Fibroblast of lung (primary cell): Measurements from ENCODE around the gene JMJD7. TPM values are rescaled to one million over a fixed set of nuclear protein-coding genes. Genes with fewer than 3 reads are reported as not detected.

Experiments used
- DNase-seq, 2 donors: peaks; one replicate each; pipeline versions ENCODE4 v3.0.0 to v3.0.0-alpha.2; 2010; ENCODE audit warnings: low read depth in 2 of 2
- H2AFZ ChIP-seq: 2 replicates; pipeline ENCODE4 v1.5.1; 2012; ENCODE audit warnings: low read length, control low read depth, inconsistent platforms
- H3K27ac ChIP-seq: 2 replicates; pipeline ENCODE4 v1.5.1; 2011; ENCODE audit warnings: low read length, control low read depth; ENCODE audit not compliant: insufficient read depth
- H3K27me3 ChIP-seq: 2 replicates; pipeline ENCODE4 v1.5.1; 2011; ENCODE audit warnings: mild to moderate bottlenecking, low read length; ENCODE audit not compliant: control insufficient read depth, insufficient read depth
- H3K36me3 ChIP-seq: 2 replicates; pipeline ENCODE4 v1.5.1; 2011; ENCODE audit warnings: low read length; ENCODE audit not compliant: control insufficient read depth, insufficient read depth
- H3K4me1 ChIP-seq: 2 replicates; pipeline ENCODE4 v1.5.1; 2011; ENCODE audit warnings: low read length; ENCODE audit not compliant: control insufficient read depth, insufficient read depth; ENCODE audit errors: extremely low read depth
- H3K4me2 ChIP-seq: 2 replicates; pipeline ENCODE4 v1.5.1; 2011; ENCODE audit warnings: low read length, control low read depth; ENCODE audit not compliant: insufficient read depth; ENCODE audit errors: extremely low read depth
- H3K4me3 ChIP-seq, 4 experiments: fragments of 200-600 bp in 1 of 4; sonication (generic) in 1 of 4; replicated peaks in 1 of 4; 2 replicates each; pipeline ENCODE4 v1.5.1; 2011 to 2016; ENCODE audit warnings: low read length in 4 of 4, low read depth in 3 of 4, mild to moderate bottlenecking in 3 of 4, control low read depth in 2 of 4, inconsistent platforms in 1 of 4, mixed read lengths in 1 of 4; ENCODE audit not compliant: insufficient read depth in 1 of 4; ENCODE audit errors: control extremely low read depth in 1 of 4
- H3K79me2 ChIP-seq: 2 replicates; pipeline ENCODE4 v1.5.1; 2012; ENCODE audit warnings: mild to moderate bottlenecking, low read length, inconsistent platforms; ENCODE audit not compliant: control insufficient read depth, insufficient read depth
- H3K9ac ChIP-seq: 2 replicates; pipeline ENCODE4 v1.5.1; 2011; ENCODE audit warnings: mild to moderate bottlenecking, low read length, control low read depth; ENCODE audit not compliant: insufficient read depth
- H3K9me3 ChIP-seq: 2 replicates; pipeline ENCODE4 v1.5.1; 2012; ENCODE audit warnings: low read depth, low read length; ENCODE audit not compliant: control insufficient read depth, insufficient read depth
- H4K20me1 ChIP-seq: 2 replicates; pipeline ENCODE4 v1.5.1; 2011; ENCODE audit warnings: low read length; ENCODE audit not compliant: control insufficient read depth, insufficient read depth; ENCODE audit errors: extremely low read depth
- CTCF ChIP-seq, 2 donors: IDR thresholded peaks in 1 of 2; conservative IDR thresholded peaks in 1 of 2; 1 replicate in 1 of 2; 2 replicates in 1 of 2; pipeline ENCODE4 v1.5.1; 2011 to 2012; ENCODE audit warnings: low read length in 2 of 2, control low read depth in 1 of 2, inconsistent platforms in 1 of 2, low read depth in 1 of 2, mild to moderate bottlenecking in 1 of 2
- EZH2 ChIP-seq: IDR thresholded peaks from 2 replicates; pipeline ENCODE4 v1.5.1; 2012; ENCODE audit warnings: low read length, control low read depth, mild to moderate bottlenecking; ENCODE audit errors: missing control alignments
- polyA plus RNA-seq, 2 donors: library from polyadenylated mRNA; depleted of rRNA in 1 of 2; stranded (reverse) in 1 of 2; unstranded in 1 of 2; fragments of >200 nt; gene quantifications; 2 replicates each; pipeline ENCODE4 v1.2.1, GENCODE V29; 2011 to 2012; ENCODE audit warnings: missing spikeins in 1 of 2
- total RNA-seq: library from RNA; depleted of rRNA; stranded (reverse); fragments of >200 nt; gene quantifications from 2 replicates; pipeline ENCODE4 v1.2.1, GENCODE V29; 2014

The JMJD7 gene
- total and polyA plus RNA-seq, 2 donors (not counting 1 experiment from before 2014, with no cell fraction given), result 2.2 to 4.0 TPM

GRCh38 chr15:41856262-41856661 lies 28.4 kb downstream of the JMJD7 start:
- Histone ChIP-seq H3K4me1 (no peaks in the 10 kb centered on the region), H3K9me3 (no peaks in the 10 kb centered on the region), H3K4me3 (no peak overlapping the region), H3K9ac (no peak overlapping the region), H3K27ac (no peak overlapping the region), H3K27me3 (no peaks in the 10 kb centered on the region), H3K36me3 (no peaks in the 10 kb centered on the region), H2AFZ (no peak overlapping the region), H4K20me1 (no peaks in the 10 kb centered on the region), H3K4me2 (no peak overlapping the region), H3K79me2 (no peaks in the 10 kb centered on the region)
- DNase-seq, result no peak
- TF ChIP-seq CTCF (conservative IDR thresholded peaks at IDR 0.05 in 1 of 2, IDR thresholded peaks at IDR 0.05 in 1 of 2; ENCODE audit: low read depth in 1 of 2, low read length in 2 of 2) (no peak), EZH2 (no peak)

- no peaks in the 10 kb centered on the region for H4K20me1 ChIP-seq
- H2AFZ ChIP-seq, result no peak overlapping the region
- H3K27ac ChIP-seq, result no peak overlapping the region
- no peak overlapping the region for H3K4me2 ChIP-seq
- H3K36me3 ChIP-seq, result no peaks in the 10 kb centered on the region
- no peaks in the 10 kb centered on the region for H3K79me2 ChIP-seq
- no peaks in the 10 kb centered on the region for H3K4me1 ChIP-seq
- TF ChIP-seq CTCF (conservative IDR thresholded peaks at IDR 0.05 in 1 of 2, IDR thresholded peaks at IDR 0.05 in 1 of 2; ENCODE audit: low read depth in 1 of 2, low read length in 2 of 2) (no peak), EZH2 (no peak)
- DNase-seq, result no peak
- H3K4me3 ChIP-seq, result no peak overlapping the region
- no peaks in the 10 kb centered on the region for H3K27me3 ChIP-seq
- H3K9me3 ChIP-seq, result no peaks in the 10 kb centered on the region
- no peak overlapping the region for H3K9ac ChIP-seq
Observed at GRCh38 chr15:41856716-41857115, 28.8 kb downstream of the JMJD7 start.

- Histone ChIP-seq H3K79me2 (no peaks in the 10 kb centered on the region), H3K9ac (no peak overlapping the region), H3K4me2 (no peak overlapping the region), H3K4me1 (no peaks in the 10 kb centered on the region), H4K20me1 (no peaks in the 10 kb centered on the region), H3K36me3 (no peaks in the 10 kb centered on the region), H3K27me3 (no peaks in the 10 kb centered on the region), H2AFZ (no peak overlapping the region), H3K4me3 (no peak overlapping the region), H3K9me3 (no peaks in the 10 kb centered on the region), H3K27ac (no peak overlapping the region)
- TF ChIP-seq CTCF (conservative IDR thresholded peaks at IDR 0.05 in 1 of 2, IDR thresholded peaks at IDR 0.05 in 1 of 2; ENCODE audit: low read depth in 1 of 2, low read length in 2 of 2) (no peak), EZH2 (no peak)
- no peak for DNase-seq
Observed at GRCh38 chr15:41857316-41857715, 29.4 kb downstream of the JMJD7 start.
